GM04504 (cell line): ENCODE data around the gene SUPT20HL2.
"Not testable (repeated sequence)": the region's sequence is repeated elsewhere in the genome, so short reads cannot be mapped to it uniquely, and the experiment has no call there.

Experiments
- DNase-seq: peaks from one replicate; pipeline ENCODE4 v3.0.0-alpha.2; 2012; ENCODE audit warnings: low read depth

Gene SUPT20HL2

GRCh38 chrX:24309580-24310374, 4.1 kb downstream of the SUPT20HL2 start:
- DNase-seq = not testable (repeated sequence)

GRCh38 chrX:24308803-24309202, 5.1 kb downstream of the SUPT20HL2 start:
- not testable (repeated sequence) for DNase-seq

GRCh38 chrX:24306440-24306839, 7.4 kb downstream of the SUPT20HL2 start:
- DNase-seq = no peak

- DNase-seq = no peak
Measured at GRCh38 chrX:24305905-24306304, 8.0 kb downstream of the SUPT20HL2 start.

- no peak for DNase-seq
Measured at GRCh38 chrX:24301806-24302205, 12.1 kb downstream of the SUPT20HL2 start.

- no peak for DNase-seq
Measured at GRCh38 chrX:24301060-24301459, 12.8 kb downstream of the SUPT20HL2 start.

- no peak for DNase-seq
Measured at GRCh38 chrX:24298191-24298590, 15.7 kb downstream of the SUPT20HL2 start.

GRCh38 chrX:24294619-24295018, 19.2 kb downstream of the SUPT20HL2 start:
- no peak for DNase-seq

- no peak for DNase-seq
Measured at GRCh38 chrX:24293412-24293811, 20.5 kb downstream of the SUPT20HL2 start.

GRCh38 chrX:24292353-24292752, 21.5 kb downstream of the SUPT20HL2 start:
- DNase-seq = no peak

- peak; percentile 17 for DNase-seq
Measured at GRCh38 chrX:24285082-24285481, 28.8 kb downstream of the SUPT20HL2 start.

- DNase-seq = no peak
Measured at GRCh38 chrX:24283127-24283794, 30.6 kb downstream of the SUPT20HL2 start.

- DNase-seq = no peak
Measured at GRCh38 chrX:24282381-24283126, 31.3 kb downstream of the SUPT20HL2 start.

GRCh38 chrX:24277405-24277804, 36.5 kb downstream of the SUPT20HL2 start:
- no peak for DNase-seq

GRCh38 chrX:24276015-24276414, 37.9 kb downstream of the SUPT20HL2 start:
- no peak for DNase-seq

GRCh38 chrX:24271262-24271661, 42.6 kb downstream of the SUPT20HL2 start:
- DNase-seq = no peak

- no peak for DNase-seq
Measured at GRCh38 chrX:24268786-24269185, 45.1 kb downstream of the SUPT20HL2 start.

- no peak for DNase-seq
Measured at GRCh38 chrX:24266996-24267395, 46.9 kb downstream of the SUPT20HL2 start.

- DNase-seq = no peak
Measured at GRCh38 chrX:24264383-24264782, 49.5 kb downstream of the SUPT20HL2 start.

- DNase-seq = no peak
Measured at GRCh38 chrX:24262309-24262708, 51.6 kb downstream of the SUPT20HL2 start.
